ENCODE measurements around the gene CCDC116.
"Not testable (repeated sequence)": the region's sequence is repeated elsewhere in the genome, so short reads cannot be mapped to it uniquely, and the experiment has no call there.

CCDC116 gene

GRCh38 chr22:21634844-21635243 is 2.3 kb downstream of the CCDC116 start:
- TF ChIP-seq, protein P1, sequence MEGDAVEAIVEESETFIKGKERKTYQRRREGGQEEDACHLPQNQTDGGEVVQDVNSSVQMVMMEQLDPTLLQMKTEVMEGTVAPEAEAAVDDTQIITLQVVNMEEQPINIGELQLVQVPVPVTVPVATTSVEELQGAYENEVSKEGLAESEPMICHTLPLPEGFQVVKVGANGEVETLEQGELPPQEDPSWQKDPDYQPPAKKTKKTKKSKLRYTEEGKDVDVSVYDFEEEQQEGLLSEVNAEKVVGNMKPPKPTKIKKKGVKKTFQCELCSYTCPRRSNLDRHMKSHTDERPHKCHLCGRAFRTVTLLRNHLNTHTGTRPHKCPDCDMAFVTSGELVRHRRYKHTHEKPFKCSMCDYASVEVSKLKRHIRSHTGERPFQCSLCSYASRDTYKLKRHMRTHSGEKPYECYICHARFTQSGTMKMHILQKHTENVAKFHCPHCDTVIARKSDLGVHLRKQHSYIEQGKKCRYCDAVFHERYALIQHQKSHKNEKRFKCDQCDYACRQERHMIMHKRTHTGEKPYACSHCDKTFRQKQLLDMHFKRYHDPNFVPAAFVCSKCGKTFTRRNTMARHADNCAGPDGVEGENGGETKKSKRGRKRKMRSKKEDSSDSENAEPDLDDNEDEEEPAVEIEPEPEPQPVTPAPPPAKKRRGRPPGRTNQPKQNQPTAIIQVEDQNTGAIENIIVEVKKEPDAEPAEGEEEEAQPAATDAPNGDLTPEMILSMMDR (IDR thresholded peaks at IDR 0.05; ENCODE audit: insufficient read depth, low read depth, low read length, missing control alignments), result no peak
- no peak overlapping the region for H3K4me3 ChIP-seq (ENCODE audit: low read depth, low read length)
- DNase-seq (ENCODE audit: low read depth), result no peak

DNA sequence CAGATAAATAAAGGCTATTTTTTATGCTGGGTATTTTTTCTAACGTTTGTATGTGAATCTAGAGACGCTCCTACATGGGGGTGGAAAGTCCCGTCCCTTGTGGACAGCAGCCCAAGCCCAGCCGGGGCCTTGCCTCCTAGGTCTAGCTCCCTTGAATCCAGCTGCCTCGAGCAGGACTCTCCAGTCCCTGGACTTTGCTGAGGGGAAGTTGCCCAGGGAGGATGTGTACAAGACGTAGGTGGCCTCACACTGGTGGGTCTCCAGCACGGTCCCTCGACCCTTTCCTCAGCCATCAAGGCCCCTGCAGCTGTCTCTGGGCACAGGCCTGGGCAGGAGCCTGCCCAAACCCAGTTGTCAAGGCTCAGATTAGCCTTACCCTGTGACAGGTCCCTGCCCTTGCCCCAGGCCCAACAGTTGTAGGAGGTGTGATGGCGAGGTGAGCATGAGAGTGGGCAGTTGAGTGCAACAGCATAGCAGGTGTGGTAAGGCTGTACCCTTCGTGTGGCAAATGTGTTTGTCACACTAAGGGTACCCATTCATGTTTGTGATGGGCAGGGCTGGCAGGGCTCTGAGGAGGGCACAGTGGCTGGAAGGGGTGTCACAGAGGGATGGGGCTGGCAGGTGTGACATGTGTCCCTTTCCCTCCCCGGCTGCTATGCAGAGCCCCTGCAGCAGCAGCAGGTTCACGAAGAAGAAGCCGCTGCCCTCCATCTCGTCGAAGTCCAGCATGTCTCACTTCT is 3.4 kb downstream of the CCDC116 start:
- TF ChIP-seq, protein P1 (IDR thresholded peaks at IDR 0.05; ENCODE audit: insufficient read depth, low read depth, low read length, missing control alignments), result no peak
- no peak overlapping the region for H3K4me3 ChIP-seq (ENCODE audit: low read depth, low read length)
- DNase-seq (ENCODE audit: low read depth), result no peak

- TF ChIP-seq, protein P1 (IDR thresholded peaks at IDR 0.05; ENCODE audit: insufficient read depth, low read depth, low read length, missing control alignments), result no peak
These were observed 4.2 kb downstream of the CCDC116 start for GRCh38 chr22:21636629-21637218.

GRCh38 chr22:21637450-21637849 is 4.9 kb downstream of the CCDC116 start:
- H3K4me3 ChIP-seq (ENCODE audit: low read depth, low read length); DNase-seq (ENCODE audit: low read depth): not testable (repeated sequence)

More at GRCh38 chr22:21636629-21637218, 4.2 kb downstream of the CCDC116 start:
- no peak for DNase-seq (ENCODE audit: low read depth)
- no peak overlapping the region for H3K4me3 ChIP-seq (ENCODE audit: low read depth, low read length)

GRCh38 chr22:21639359-21639758 is 6.8 kb downstream of the CCDC116 start:
- TF ChIP-seq, protein P1 (IDR thresholded peaks at IDR 0.05; ENCODE audit: insufficient read depth, low read depth, low read length, missing control alignments), result no peak
- no peak for DNase-seq (ENCODE audit: low read depth)
- no peak overlapping the region for H3K4me3 ChIP-seq (ENCODE audit: low read depth, low read length)

DNA sequence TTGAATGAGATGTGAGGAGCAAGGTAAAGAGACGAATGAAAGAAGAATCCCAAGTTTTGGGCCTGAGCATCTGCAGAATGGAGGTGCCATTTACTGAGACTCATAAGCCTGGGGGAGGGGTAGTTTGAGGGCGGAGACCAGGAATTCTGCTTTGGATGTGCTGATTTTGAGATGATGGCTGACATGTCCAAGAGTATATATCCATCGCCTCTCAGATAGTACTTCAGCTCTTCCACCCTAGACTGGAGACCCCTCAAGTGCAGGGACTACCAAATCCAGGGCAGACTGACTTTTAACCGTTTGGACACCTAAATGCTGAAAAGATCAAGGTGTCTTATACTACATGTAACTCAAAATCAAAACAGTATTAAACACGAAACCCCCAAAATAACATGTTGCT is 8.2 kb downstream of the CCDC116 start:
- no peak for DNase-seq (ENCODE audit: low read depth)
- TF ChIP-seq, protein P1 (IDR thresholded peaks at IDR 0.05; ENCODE audit: insufficient read depth, low read depth, low read length, missing control alignments), result no peak
- no peak overlapping the region for H3K4me3 ChIP-seq (ENCODE audit: low read depth, low read length)

DNA sequence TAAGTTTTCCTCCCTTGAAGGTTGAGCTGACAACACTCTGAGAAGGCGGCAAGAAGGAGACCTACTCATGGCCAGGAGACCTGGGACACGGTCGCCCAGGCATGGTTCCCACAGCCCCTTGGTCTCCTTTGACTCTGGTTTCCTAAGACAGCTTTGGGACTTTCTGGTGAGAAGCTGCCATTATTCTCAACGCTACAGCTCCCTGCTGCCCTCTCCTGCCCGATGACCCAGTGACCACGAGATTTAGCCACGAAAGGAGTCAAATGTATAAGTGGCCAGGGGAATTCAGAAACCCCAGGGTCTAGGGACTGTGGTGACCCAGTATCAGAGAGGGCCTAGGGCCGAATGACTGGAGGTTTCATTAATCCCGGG is 8.8 kb downstream of the CCDC116 start:
- DNase-seq (ENCODE audit: low read depth), result peak; percentile 61
- TF ChIP-seq, protein P1 (IDR thresholded peaks at IDR 0.05; ENCODE audit: insufficient read depth, low read depth, low read length, missing control alignments), result no peak
- peak overlapping the region; percentile 72 for H3K4me3 ChIP-seq (ENCODE audit: low read depth, low read length)
